Neural cell (in vitro differentiated cells): ENCODE data around the gene SLC25A15.

Source experiments
- CTCF ChIP-seq: fragments of 450-650 bp; IDR thresholded peaks from 2 replicates; pipeline ENCODE4 v1.5.1; 2014; ENCODE audit warnings: antibody characterized with exemption, mild to moderate bottlenecking, moderate library complexity; ENCODE audit not compliant: poor library complexity, severe bottlenecking
- POLR2AphosphoS5 ChIP-seq: IDR thresholded peaks from 2 replicates; pipeline ENCODE4 v1.6.1; 2012
- SMC3 ChIP-seq: fragments of 450-650 bp; conservative IDR thresholded peaks from 2 replicates; pipeline ENCODE4 v1.6.1; 2014; ENCODE audit warnings: antibody characterized with exemption, mild to moderate bottlenecking, moderate library complexity; ENCODE audit not compliant: poor library complexity

GRCh38 chr13:40781717-40782116 lies 7.7 kb upstream of the SLC25A15 start:
- TF ChIP-seq CTCF (no peak), SMC3 (no peak), POLR2AphosphoS5 (no peak)
